SK-N-SH (cell line): ENCODE measurements around the gene SPATC1L. TPM values are rescaled to one million over a fixed set of nuclear protein-coding genes. Genes with fewer than 3 reads are reported as not detected.

Source experiments
- CTCF ChIA-PET: fragments of 300-600, 350-600 bp; formaldehyde crosslinking; extraction: SDS; loops from one replicate; lab custom pipeline; 2021; lab: Yijun Ruan, JAX
- POLR2A ChIA-PET: fragments of 350-600 bp; sonication (Branson Sonifier 250); formaldehyde crosslinking; extraction: SDS; loops from one replicate; lab custom pipeline; 2020; ENCODE audit warnings: antibody characterized with exemption, inconsistent platforms; lab: Yijun Ruan, JAX
- DNase-seq: peaks from one replicate; pipeline ENCODE4 v3.0.0; 2012
- H2AFZ ChIP-seq: fragments of 200-600 bp; sonication (generic); 2 replicates; pipeline ENCODE4 v1.8.1; 2016; ENCODE audit warnings: antibody characterized with exemption, mild to moderate bottlenecking, low read depth
- H3F3A ChIP-seq: fragments of 200-600 bp; sonication (generic); replicated peaks from 2 replicates; pipeline ENCODE3; 2016; ENCODE audit warnings: antibody characterized with exemption, mild to moderate bottlenecking; ENCODE audit not compliant: insufficient read depth
- H3K27ac ChIP-seq, 2 experiments: fragments of 200-500 bp in 1 of 2; fragments of 200-600 bp in 1 of 2; sonication (Bioruptor generic) in 1 of 2; sonication (generic), shearing (Covaris generic) in 1 of 2; 2 replicates each; pipeline versions ENCODE4 v1.5.1 to v1.6.1; 2014 to 2016; ENCODE audit warnings: low read depth in 2 of 2, inconsistent platforms in 1 of 2, low read length in 1 of 2, mild to moderate bottlenecking in 1 of 2, mixed read lengths in 1 of 2
- H3K27me3 ChIP-seq: fragments of 200-600 bp; sonication (generic), shearing (Covaris generic); 2 replicates; pipeline ENCODE4 v1.6.1; 2016; ENCODE audit warnings: mixed run types; ENCODE audit not compliant: insufficient read depth
- H3K36me3 ChIP-seq, 2 experiments: fragments of 200-500 bp in 1 of 2; fragments of 200-600 bp in 1 of 2; sonication (Bioruptor generic) in 1 of 2; sonication (generic) in 1 of 2; replicated peaks in 1 of 2; 2 replicates each; pipeline versions ENCODE3 to v1.5.1; 2014 to 2016; ENCODE audit warnings: low read length in 1 of 2, mild to moderate bottlenecking in 1 of 2; ENCODE audit not compliant: insufficient read depth in 2 of 2, control insufficient read depth in 1 of 2
- H3K4me1 ChIP-seq, 2 experiments: fragments of 200-500 bp in 1 of 2; fragments of 200-600 bp in 1 of 2; sonication (Bioruptor generic) in 1 of 2; sonication (generic), shearing (Covaris generic) in 1 of 2; 2 replicates each; pipeline versions ENCODE4 v1.5.1 to v1.6.1; 2014 to 2016; ENCODE audit warnings: low read depth in 1 of 2, low read length in 1 of 2, mixed run types in 1 of 2; ENCODE audit not compliant: insufficient read depth in 2 of 2, control insufficient read depth in 1 of 2
- H3K4me2 ChIP-seq: fragments of 200-600 bp; sonication (generic), shearing (Covaris generic); 2 replicates; pipeline ENCODE4 v1.6.1; 2017; ENCODE audit warnings: mixed run types
- H3K4me3 ChIP-seq, 2 experiments: fragments of 200-500 bp in 1 of 2; fragments of 200-600 bp in 1 of 2; sonication (Bioruptor generic) in 1 of 2; sonication (generic), shearing (Covaris generic) in 1 of 2; 2 replicates each; pipeline versions ENCODE4 v1.5.1 to v1.8.1; 2014 to 2016; ENCODE audit warnings: low read depth in 2 of 2, inconsistent platforms in 1 of 2, low read length in 1 of 2, mild to moderate bottlenecking in 1 of 2, mixed read lengths in 1 of 2, moderate library complexity in 1 of 2
- H3K79me2 ChIP-seq: fragments of 200-600 bp; sonication (generic); 2 replicates; pipeline ENCODE4 v1.8.1; 2017; ENCODE audit warnings: mild to moderate bottlenecking; ENCODE audit not compliant: insufficient read depth
- H3K9ac ChIP-seq: fragments of 200-600 bp; sonication (generic); 2 replicates; pipeline ENCODE4 v1.6.1; 2017; ENCODE audit warnings: mixed run types
- H3K9me2 ChIP-seq: fragments of 200-600 bp; sonication (generic); 2 replicates; pipeline ENCODE4 v1.6.1; 2017; ENCODE audit warnings: mixed run types
- H3K9me3 ChIP-seq: fragments of 200-600 bp; sonication (generic); 2 replicates; pipeline ENCODE4 v1.6.1; 2017; ENCODE audit warnings: mixed run types, mild to moderate bottlenecking, moderate library complexity
- H4K20me1 ChIP-seq: fragments of 200-600 bp; sonication (generic); 2 replicates; pipeline ENCODE4 v1.6.1; 2017; ENCODE audit warnings: mild to moderate bottlenecking, mixed run types; ENCODE audit not compliant: insufficient read depth
- CHD2 ChIP-seq: fragments of 150-350 bp; IDR thresholded peaks from 2 replicates; pipeline ENCODE4 v1.6.1; 2018; ENCODE audit warnings: low read length; ENCODE audit not compliant: partially characterized antibody
- ELF1 ChIP-seq: IDR thresholded peaks from 2 replicates; pipeline ENCODE4 v1.4.0; 2012
- EP300 ChIP-seq, 2 experiments: IDR thresholded peaks; 2 replicates each; pipeline versions ENCODE4 v1.4.0 to v1.6.1; 2012; ENCODE audit warnings: borderline replicate concordance in 1 of 2, low read depth in 1 of 2, low read length in 1 of 2
- FOSL2 ChIP-seq: IDR thresholded peaks from 2 replicates; pipeline ENCODE4 v1.4.0; 2012; ENCODE audit warnings: low read depth, mild to moderate bottlenecking, moderate library complexity, borderline replicate concordance
- FOXJ3 ChIP-seq: sonication (generic); formaldehyde crosslinking; IDR thresholded peaks from 2 replicates; pipeline ENCODE4 v1.5.1; 2020; ENCODE audit warnings: mild to moderate bottlenecking, missing genetic modification reagents
- GABPA ChIP-seq: IDR thresholded peaks from 2 replicates; pipeline ENCODE4 v1.4.0; 2012; ENCODE audit warnings: low read depth, mild to moderate bottlenecking
- GATA2 ChIP-seq: sonication (generic); formaldehyde crosslinking; IDR thresholded peaks from 2 replicates; pipeline ENCODE4 v1.5.0; 2020; ENCODE audit warnings: mild to moderate bottlenecking, missing genetic modification reagents
- JUND ChIP-seq: IDR thresholded peaks from 2 replicates; pipeline ENCODE4 v1.4.0; 2012
- NFIC ChIP-seq: IDR thresholded peaks from 2 replicates; pipeline ENCODE4 v1.4.0; 2012; ENCODE audit warnings: borderline replicate concordance
- RCOR1 ChIP-seq: fragments of 150-350 bp; IDR thresholded peaks from 2 replicates; pipeline ENCODE4 v1.6.1; 2017; ENCODE audit warnings: antibody characterized with exemption, low read length
- SIN3A ChIP-seq: IDR thresholded peaks from 2 replicates; pipeline ENCODE4 v1.6.1; 2012; ENCODE audit warnings: low read depth, mild to moderate bottlenecking, low read length, moderate library complexity, borderline replicate concordance
- TAF1 ChIP-seq: IDR thresholded peaks from 2 replicates; pipeline ENCODE4 v1.6.1; 2012; ENCODE audit warnings: low read depth, mild to moderate bottlenecking, low read length, moderate library complexity, borderline replicate concordance
- TCF12 ChIP-seq: IDR thresholded peaks from 2 replicates; pipeline ENCODE4 v1.4.0; 2012
- YY1 ChIP-seq: IDR thresholded peaks from 2 replicates; pipeline ENCODE4 v1.4.0; 2012; ENCODE audit warnings: low read depth, mild to moderate bottlenecking
- WGBS: methylation state at CpG from one replicate; pipeline ENCODE4 v1.1.6; 2017; ENCODE audit warnings: low lambda C conversion rate; 5-methylcytosine and 5-hydroxymethylcytosine counted together
- polyA plus RNA-seq, 3 experiments: library from polyadenylated mRNA; depleted of rRNA; stranded (reverse); fragments of >200 nt; gene quantifications; 2 replicates each; pipeline ENCODE4 v1.2.3, GENCODE V29; 2012
- TF ChIP-seq, protein P1 (sequence below): IDR thresholded peaks from 2 replicates; pipeline ENCODE4 v1.6.1; 2012; ENCODE audit warnings: mild to moderate bottlenecking, low read depth, low read length, moderate library complexity
- TF ChIP-seq, protein P2 (sequence below): IDR thresholded peaks from 2 replicates; pipeline ENCODE4 v1.4.0; 2012; ENCODE audit warnings: low read depth
- TF ChIP-seq, protein P3 (sequence below): fragments of 200-600 bp; sonication (generic); IDR thresholded peaks from 2 replicates; pipeline ENCODE4 v1.6.1; 2017; ENCODE audit warnings: antibody characterized with exemption, mild to moderate bottlenecking, moderate library complexity
- TF ChIP-seq, protein P4 (sequence below): IDR thresholded peaks from 2 replicates; pipeline ENCODE4 v1.4.0; 2012; ENCODE audit warnings: low read depth, borderline replicate concordance
- TF ChIP-seq, protein P5 (sequence below): fragments of 150-350 bp; IDR thresholded peaks from 2 replicates; pipeline ENCODE4 v1.6.1; 2017; ENCODE audit warnings: antibody characterized with exemption, low read length, low read depth, borderline replicate concordance
- TF ChIP-seq, protein P6 (sequence below): fragments of 150-350 bp; IDR thresholded peaks from 2 replicates; pipeline ENCODE4 v1.6.1; 2016; ENCODE audit warnings: mild to moderate bottlenecking, low read depth, low read length

Gene SPATC1L
- polyA plus RNA-seq, 1 of the 3 experiments (the other 2 are of a cell fraction), result 8.3 TPM

DNA sequence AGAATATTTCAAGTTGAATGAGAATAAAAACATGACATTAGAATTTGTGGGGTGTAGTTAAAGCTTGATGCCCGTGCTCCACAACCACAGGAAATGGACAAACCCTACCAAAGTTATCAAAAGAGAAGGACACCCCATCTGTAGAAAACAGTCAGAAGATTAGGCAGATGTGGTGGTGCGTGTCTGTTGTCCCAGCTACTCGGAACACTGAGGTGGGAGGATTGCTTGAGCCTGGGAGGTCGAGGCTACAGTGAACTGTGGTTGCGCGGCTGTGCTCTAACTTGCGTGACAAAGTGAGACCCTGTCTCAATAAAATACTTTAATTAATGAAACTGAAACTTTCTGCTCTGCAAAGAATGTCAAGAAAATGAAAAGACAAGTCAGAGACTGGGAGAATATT lies 1.5 kb upstream of the SPATC1L start:
- no peaks in the 10 kb centered on the region for H3K9me2 ChIP-seq
- no peaks in the 10 kb centered on the region for H3K27me3 ChIP-seq
- CTCF ChIA-PET, result interaction anchor here (1.0 kb wide), 1 partner anchor 11 kb away, joined by 3 read pairs; no protein-coding TSS in a partner anchor
- H3F3A ChIP-seq, result peaks cover 10% of the 10 kb centered on the region
- 88% methylated on average over 7 of the region's 7 CpGs for WGBS
- no peak overlapping the region for H2AFZ ChIP-seq
- POLR2A ChIA-PET, result no interaction called here
- no peak overlapping the region for H3K27ac ChIP-seq
- H3K9me3 ChIP-seq, result no peaks in the 10 kb centered on the region
- H3K9ac ChIP-seq, result no peak overlapping the region
- no peaks in the 10 kb centered on the region for H3K36me3 ChIP-seq
- no peak overlapping the region for H3K4me3 ChIP-seq
- no peaks in the 10 kb centered on the region for H4K20me1 ChIP-seq
- DNase-seq, result no peak
- TF ChIP-seq, protein P1, sequence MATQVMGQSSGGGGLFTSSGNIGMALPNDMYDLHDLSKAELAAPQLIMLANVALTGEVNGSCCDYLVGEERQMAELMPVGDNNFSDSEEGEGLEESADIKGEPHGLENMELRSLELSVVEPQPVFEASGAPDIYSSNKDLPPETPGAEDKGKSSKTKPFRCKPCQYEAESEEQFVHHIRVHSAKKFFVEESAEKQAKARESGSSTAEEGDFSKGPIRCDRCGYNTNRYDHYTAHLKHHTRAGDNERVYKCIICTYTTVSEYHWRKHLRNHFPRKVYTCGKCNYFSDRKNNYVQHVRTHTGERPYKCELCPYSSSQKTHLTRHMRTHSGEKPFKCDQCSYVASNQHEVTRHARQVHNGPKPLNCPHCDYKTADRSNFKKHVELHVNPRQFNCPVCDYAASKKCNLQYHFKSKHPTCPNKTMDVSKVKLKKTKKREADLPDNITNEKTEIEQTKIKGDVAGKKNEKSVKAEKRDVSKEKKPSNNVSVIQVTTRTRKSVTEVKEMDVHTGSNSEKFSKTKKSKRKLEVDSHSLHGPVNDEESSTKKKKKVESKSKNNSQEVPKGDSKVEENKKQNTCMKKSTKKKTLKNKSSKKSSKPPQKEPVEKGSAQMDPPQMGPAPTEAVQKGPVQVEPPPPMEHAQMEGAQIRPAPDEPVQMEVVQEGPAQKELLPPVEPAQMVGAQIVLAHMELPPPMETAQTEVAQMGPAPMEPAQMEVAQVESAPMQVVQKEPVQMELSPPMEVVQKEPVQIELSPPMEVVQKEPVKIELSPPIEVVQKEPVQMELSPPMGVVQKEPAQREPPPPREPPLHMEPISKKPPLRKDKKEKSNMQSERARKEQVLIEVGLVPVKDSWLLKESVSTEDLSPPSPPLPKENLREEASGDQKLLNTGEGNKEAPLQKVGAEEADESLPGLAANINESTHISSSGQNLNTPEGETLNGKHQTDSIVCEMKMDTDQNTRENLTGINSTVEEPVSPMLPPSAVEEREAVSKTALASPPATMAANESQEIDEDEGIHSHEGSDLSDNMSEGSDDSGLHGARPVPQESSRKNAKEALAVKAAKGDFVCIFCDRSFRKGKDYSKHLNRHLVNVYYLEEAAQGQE, result no peak
- TF ChIP-seq, protein P2, sequence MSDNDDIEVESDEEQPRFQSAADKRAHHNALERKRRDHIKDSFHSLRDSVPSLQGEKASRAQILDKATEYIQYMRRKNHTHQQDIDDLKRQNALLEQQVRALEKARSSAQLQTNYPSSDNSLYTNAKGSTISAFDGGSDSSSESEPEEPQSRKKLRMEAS, result no peak
- TF ChIP-seq RCOR1, result no peak
- TF ChIP-seq, protein P3, sequence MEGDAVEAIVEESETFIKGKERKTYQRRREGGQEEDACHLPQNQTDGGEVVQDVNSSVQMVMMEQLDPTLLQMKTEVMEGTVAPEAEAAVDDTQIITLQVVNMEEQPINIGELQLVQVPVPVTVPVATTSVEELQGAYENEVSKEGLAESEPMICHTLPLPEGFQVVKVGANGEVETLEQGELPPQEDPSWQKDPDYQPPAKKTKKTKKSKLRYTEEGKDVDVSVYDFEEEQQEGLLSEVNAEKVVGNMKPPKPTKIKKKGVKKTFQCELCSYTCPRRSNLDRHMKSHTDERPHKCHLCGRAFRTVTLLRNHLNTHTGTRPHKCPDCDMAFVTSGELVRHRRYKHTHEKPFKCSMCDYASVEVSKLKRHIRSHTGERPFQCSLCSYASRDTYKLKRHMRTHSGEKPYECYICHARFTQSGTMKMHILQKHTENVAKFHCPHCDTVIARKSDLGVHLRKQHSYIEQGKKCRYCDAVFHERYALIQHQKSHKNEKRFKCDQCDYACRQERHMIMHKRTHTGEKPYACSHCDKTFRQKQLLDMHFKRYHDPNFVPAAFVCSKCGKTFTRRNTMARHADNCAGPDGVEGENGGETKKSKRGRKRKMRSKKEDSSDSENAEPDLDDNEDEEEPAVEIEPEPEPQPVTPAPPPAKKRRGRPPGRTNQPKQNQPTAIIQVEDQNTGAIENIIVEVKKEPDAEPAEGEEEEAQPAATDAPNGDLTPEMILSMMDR, result no peak
- TF ChIP-seq, protein P4, sequence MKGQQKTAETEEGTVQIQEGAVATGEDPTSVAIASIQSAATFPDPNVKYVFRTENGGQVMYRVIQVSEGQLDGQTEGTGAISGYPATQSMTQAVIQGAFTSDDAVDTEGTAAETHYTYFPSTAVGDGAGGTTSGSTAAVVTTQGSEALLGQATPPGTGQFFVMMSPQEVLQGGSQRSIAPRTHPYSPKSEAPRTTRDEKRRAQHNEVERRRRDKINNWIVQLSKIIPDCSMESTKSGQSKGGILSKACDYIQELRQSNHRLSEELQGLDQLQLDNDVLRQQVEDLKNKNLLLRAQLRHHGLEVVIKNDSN, result no peak
- TF ChIP-seq GATA2, result no peak
- TF ChIP-seq, protein P5, sequence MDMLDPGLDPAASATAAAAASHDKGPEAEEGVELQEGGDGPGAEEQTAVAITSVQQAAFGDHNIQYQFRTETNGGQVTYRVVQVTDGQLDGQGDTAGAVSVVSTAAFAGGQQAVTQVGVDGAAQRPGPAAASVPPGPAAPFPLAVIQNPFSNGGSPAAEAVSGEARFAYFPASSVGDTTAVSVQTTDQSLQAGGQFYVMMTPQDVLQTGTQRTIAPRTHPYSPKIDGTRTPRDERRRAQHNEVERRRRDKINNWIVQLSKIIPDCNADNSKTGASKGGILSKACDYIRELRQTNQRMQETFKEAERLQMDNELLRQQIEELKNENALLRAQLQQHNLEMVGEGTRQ, result no peak
- TF ChIP-seq GABPA, result no peak
- no peak for TF ChIP-seq TCF12
- no peak for TF ChIP-seq YY1
- TF ChIP-seq, protein P6, sequence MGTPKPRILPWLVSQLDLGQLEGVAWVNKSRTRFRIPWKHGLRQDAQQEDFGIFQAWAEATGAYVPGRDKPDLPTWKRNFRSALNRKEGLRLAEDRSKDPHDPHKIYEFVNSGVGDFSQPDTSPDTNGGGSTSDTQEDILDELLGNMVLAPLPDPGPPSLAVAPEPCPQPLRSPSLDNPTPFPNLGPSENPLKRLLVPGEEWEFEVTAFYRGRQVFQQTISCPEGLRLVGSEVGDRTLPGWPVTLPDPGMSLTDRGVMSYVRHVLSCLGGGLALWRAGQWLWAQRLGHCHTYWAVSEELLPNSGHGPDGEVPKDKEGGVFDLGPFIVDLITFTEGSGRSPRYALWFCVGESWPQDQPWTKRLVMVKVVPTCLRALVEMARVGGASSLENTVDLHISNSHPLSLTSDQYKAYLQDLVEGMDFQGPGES, result no peak
- no peak for TF ChIP-seq TAF1
- TF ChIP-seq EP300 (IDR thresholded peaks at IDR 0.05; ENCODE audit: borderline replicate concordance in 1 of 2, low read depth in 1 of 2, low read length in 1 of 2), result no peak
- no peak for TF ChIP-seq CHD2
- TF ChIP-seq JUND, result no peak
- no peak for TF ChIP-seq SIN3A
- no peak for TF ChIP-seq FOSL2
- no peak for TF ChIP-seq FOXJ3 (CRISPR knock-in tag)
- TF ChIP-seq NFIC, result no peak
- TF ChIP-seq ELF1, result no peak
- peaks cover 17 to 30% of the 10 kb centered on the region in 2 experiments for H3K4me1 ChIP-seq
- H3K79me2 ChIP-seq, result no peaks in the 10 kb centered on the region
- H3K4me2 ChIP-seq, result no peak overlapping the region
